GM11168 (cell line): ENCODE results near the gene CACNA1H.
"Not testable (repeated sequence)": the region's sequence is repeated elsewhere in the genome, so short reads cannot be mapped to it uniquely, and the experiment has no call there.

Experiments used
- in situ Hi-C: fragments of 300-500 bp; cut with MboI; formaldehyde crosslinking; loops from one replicate; pipeline ENCODE4 v1.12.0; 2022; ENCODE audit warnings: low sequenced_read_pairs; ENCODE audit not compliant: unreplicated experiment

Gene CACNA1H

DNA sequence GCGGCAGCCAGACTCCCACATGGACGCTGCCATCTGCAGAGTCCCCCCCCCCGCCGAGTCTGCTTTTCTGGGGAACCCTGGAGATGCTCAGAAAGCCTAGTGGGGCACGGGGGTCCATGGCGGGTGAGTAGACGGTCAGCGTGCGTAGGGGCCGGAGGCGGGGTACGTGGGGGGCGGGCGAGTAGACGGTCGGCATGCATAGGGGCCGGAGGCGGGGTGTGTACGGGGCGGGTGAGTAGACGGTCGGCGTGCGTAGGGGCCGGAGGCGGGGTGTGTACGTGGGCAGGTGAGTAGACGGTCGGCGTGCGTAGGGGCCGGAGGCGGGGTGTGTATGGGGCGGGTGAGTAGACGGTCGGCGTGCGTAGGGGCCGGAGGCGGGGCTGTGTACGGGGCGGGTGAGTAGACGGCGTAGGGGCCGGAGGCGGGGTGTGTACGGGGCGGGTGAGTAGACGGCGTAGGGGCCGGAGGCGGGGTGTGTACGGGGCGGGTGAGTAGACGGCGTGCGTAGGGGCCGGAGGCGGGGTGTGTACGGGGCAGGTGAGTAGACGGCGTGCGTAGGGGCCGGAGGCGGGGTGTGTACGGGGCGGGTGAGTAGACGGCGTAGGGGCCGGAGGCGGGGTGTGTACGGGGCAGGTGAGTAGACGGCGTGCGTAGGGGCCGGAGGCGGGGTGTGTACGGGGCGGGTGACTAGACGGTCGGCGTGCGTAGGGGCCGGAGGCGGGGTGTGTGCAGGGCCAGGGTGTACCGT is 32.7 kb downstream of the CACNA1H start:
- in situ Hi-C loops = not testable (repeated sequence)

- in situ Hi-C loops = no loop called here
Observed at GRCh38 chr16:1188432-1189189, 35.7 kb downstream of the CACNA1H start.

GRCh38 chr16:1189455-1189854 is 36.5 kb downstream of the CACNA1H start:
- in situ Hi-C loops = no loop called here

DNA sequence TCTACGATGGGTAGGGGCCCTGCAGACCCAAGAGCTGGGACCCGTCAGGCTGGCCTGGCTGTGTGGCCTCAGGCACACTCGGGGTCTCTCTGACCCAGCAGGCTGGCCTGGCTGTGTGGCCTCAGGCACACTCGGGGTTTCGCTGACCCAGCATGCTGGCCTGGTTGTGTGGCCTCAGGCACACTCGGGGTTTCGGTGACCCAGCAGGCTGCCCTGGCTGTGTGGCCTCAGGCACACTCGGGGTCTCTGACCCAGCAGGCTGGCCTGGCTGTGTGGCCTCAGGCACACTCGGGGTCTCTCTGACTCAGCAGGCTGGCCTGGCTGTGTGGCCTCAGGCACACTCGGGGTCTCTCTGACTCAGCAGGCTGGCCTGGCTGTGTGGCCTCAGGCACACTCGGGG is 37.9 kb downstream of the CACNA1H start:
- in situ Hi-C loops = not testable (repeated sequence)

GRCh38 chr16:1192384-1193073 is 39.6 kb downstream of the CACNA1H start:
- in situ Hi-C loops = no loop called here

GRCh38 chr16:1193143-1193824 is 40.4 kb downstream of the CACNA1H start:
- in situ Hi-C loops = no loop called here

GRCh38 chr16:1193825-1194581 is 41.1 kb downstream of the CACNA1H start:
- in situ Hi-C loops = no loop called here

DNA sequence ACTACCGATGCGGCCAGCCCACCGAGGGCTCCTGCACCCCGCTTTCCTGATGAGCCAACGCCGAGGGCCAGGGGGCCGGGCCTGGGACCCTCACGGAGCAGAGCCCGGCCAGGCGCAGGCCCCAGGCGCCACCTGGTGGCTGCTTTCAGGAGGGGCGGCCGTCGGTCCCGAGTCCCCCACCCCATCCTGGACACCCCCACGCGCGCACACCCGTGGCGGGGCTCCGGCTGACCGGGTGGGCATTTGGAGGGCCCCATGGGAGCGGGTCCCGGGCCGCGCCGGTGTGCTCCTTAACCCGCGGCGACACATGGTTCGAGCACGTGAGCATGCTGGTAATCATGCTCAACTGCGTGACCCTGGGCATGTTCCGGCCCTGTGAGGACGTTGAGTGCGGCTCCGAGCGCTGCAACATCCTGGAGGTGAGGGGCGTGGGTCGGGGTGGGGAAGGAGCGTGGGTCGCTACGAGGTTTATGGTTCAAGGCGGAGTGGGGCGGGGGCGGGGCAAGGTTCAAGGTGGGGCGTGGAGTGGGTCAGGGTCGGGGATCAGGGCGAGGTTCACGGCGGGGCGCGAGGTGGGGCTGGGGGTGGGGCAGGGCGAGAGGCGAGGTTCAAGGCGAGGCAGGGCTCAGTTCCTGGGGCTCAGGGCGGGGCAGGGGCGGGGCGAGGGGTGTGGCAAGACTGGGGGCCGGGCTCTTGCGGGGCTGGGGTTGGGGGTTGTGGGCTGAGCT is 41.9 kb downstream of the CACNA1H start:
- in situ Hi-C loops = no loop called here

DNA sequence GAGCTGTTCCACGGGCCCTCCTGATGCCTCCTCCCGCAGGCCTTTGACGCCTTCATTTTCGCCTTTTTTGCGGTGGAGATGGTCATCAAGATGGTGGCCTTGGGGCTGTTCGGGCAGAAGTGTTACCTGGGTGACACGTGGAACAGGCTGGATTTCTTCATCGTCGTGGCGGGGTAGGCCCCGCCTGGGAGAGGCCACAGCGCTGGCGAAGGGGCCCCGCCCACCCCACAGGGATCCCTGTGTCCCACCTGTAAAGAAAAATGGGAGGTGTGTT is 42.4 kb downstream of the CACNA1H start:
- in situ Hi-C loops = no loop called here

DNA sequence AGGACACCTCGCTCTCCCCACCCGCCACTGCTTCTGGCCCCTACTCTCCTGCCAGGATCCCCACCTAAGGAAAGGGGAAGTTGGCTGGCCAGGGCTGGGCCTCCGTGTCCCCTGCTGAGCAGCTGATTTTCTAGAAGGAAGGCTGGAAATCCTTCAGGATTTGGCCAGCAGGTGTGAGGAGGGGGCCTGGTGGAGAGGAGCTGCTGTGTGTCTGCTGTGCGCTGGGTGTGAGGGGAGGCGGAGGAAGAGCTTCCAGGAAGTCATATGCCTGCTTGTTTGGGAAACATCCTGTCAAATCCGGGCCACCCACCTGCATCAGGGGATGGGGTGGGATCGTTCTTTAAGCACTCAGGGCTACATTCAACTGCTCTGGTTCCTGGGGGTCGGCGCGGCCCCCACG is 43.6 kb downstream of the CACNA1H start:
- in situ Hi-C loops = no loop called here

DNA sequence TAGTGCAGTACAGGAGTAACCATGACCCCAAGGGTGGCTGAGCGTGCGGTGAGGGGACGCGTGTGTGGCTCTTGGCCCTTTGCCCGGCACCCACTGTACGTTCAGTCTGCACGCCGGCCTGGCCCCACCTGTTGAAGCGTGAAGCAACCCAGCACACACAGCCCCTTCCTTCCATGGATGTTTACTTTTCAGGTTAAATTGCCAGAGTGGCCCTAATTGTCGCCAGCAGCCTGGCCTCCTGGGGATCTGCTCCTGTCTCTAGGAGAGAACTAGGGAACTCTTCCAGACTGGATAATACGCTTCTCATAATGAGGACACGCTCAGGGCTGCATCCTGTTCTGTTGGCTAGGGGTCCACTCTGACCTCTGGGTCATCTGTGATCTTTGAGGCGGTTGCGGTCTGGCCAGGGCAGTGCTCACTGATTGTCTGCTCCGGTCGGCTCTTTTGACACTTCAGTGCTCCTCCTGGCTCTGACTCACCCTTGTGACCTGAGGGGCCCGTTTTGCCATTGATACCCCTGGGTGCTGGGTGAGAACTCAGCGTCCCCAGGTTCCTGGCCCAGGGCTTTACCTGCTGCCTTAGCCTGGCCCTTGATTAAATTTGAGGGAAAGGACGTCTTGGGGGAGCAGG is 44.4 kb downstream of the CACNA1H start:
- in situ Hi-C loops = no loop called here

DNA sequence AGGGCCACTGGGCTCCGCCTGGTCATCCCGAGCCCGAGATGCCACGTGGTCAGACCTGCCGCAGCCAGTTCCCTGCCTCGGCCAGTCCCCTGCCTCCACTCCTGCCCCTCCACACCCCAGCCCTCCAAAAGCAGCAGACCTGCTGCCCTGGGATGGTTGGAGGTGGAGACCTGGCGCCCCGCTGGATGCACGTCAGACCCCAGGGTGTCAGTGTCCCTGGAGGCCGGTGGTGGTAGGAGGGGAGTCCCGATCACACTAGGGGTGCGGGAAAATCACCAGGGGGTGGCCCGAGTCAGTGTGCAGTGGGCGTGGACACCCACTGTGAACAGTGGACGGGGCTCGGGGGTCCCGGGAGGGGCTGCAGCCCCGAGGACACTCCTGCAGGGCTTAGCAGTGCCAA is 45.3 kb downstream of the CACNA1H start:
- in situ Hi-C loops = no loop called here

DNA sequence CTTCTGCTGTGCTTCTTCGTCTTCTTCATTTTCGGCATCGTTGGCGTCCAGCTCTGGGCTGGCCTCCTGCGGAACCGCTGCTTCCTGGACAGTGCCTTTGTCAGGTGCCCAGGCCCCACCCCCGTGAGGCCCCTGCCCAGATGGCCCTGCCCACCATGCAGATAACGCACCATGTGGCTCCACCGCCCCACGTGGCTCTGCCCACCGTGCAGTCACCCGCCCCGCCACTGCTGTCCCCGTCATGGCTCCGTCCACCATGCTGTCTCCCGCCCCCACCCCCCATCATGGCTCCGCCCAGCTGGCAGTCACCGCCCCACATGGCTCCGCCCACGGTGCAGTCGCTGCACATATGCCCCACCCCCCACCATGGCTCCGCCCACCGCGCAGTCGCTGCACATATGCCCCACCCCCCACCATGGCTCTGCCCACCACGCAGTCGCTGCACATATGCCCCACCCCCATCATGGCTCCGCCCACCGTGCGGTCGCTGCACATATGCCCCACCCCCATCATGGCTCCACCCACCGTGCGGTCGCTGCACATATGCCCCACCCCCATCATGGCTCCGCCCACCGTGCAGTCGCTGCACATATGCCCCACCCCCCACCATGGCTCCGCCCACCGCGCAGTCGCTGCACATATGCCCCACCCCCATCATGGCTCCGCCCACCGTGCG is 45.9 kb downstream of the CACNA1H start:
- in situ Hi-C loops = not testable (repeated sequence)

- in situ Hi-C loops = no loop called here
Observed at GRCh38 chr16:1199347-1200013, 46.6 kb downstream of the CACNA1H start.

GRCh38 chr16:1200014-1200627 is 47.2 kb downstream of the CACNA1H start:
- in situ Hi-C loops = no loop called here

DNA sequence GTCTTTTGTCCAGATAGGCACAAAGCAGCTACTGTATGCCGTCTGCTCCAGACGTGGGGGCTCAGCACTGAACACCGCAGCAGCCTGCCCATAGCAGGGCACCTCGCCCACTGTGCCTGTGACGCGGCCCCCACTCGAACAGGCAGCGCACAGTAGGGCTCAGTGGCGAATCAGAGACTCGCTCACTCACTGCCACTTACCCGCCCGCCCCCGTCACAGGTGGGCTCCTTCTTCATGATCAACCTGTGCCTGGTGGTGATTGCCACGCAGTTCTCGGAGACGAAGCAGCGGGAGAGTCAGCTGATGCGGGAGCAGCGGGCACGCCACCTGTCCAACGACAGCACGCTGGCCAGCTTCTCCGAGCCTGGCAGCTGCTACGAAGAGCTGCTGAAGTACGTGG is 48.5 kb downstream of the CACNA1H start:
- in situ Hi-C loops = no loop called here

GRCh38 chr16:1202274-1202673 is 49.4 kb downstream of the CACNA1H start:
- in situ Hi-C loops = no loop called here

- in situ Hi-C loops = no loop called here
Observed at GRCh38 chr16:1204933-1205332, 52.0 kb downstream of the CACNA1H start.
